ENCODE results near the gene C1R.

GRCh38 chr12:7107636-7108002 lies 15.4 kb upstream of the C1R start:
- TF ChIP-seq CTCF (IDR thresholded peaks at IDR 0.05) (no peak), TCF12 (IDR thresholded peaks at IDR 0.05) (no peak)

Measured in SK-N-SH (cell line).